HG03575 (cell line): ENCODE results near the gene CYP4F12.

Source experiments
- ATAC-seq: cut with Tn5 transposase; IDR thresholded peaks from one replicate; pipeline ENCODE4 v1.9.1; 2021; ENCODE audit not compliant: unreplicated experiment, insufficient number of reproducible peaks, low FRiP score; ENCODE audit errors: extremely low read depth

The CYP4F12 gene

DNA sequence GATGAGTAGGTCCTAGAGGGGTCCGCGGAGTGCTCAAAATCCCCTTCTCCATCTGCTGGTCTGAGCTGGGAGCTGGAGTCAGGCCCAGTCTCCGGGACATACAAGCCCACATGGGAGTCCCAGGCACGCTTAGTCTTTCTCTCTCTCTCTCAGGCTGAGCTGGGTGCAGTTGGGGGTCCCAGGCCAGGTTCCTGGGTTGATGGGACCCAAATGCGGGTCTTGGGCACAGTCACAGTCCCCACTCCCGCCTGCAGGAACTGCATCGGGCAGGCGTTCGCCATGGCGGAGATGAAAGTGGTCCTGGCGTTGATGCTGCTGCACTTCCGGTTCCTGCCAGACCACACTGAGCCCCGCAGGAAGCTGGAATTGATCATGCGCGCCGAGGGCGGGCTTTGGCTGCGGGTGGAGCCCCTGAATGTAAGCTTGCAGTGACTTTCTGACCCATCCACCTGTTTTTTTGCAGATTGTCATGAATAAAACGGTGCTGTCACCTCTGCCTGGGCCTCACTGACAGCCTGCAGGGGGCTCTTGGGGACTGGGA lies 23.8 kb downstream of the CYP4F12 start:
- no peak for ATAC-seq

DNA sequence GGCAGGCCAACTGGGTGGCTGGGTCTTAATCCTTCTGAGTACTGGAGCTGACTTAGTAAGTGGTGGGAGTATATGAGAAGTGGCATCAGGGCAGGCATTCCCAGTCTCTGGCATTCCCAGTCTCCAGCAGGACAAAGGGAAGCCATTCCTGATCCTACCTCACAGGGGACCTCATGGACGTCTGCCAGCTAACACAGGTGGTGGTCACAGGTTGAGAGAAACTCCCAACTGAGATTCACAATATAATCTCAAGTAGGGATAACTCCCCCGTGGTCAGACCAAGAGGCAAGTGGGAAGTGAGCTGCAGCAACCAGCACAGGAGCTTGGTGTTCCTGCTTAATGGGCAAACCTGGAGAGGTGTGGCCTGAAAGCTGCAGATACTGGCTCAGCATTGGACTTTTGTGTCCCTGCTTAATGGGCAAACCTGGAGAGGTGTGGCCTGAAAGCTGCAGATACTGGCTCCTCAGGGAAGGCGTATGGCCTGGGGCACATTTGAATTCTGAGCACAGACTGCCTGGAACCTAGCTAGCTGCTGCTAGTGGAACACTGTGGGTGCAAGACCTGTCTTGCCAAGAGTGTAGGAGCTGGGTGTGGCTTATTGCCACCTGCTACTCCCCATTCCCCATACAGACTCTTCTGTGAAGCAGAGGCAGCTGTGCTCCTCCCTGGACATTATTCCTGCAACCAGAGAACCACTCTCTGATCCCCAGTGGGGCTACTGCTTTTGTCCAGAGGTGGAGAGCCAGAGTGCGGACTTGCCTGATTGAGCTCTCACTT lies 29.1 kb downstream of the CYP4F12 start:
- ATAC-seq: no peak

GRCh38 chr19:15702534-15702930 lies 29.6 kb downstream of the CYP4F12 start:
- ATAC-seq: no peak

- ATAC-seq: no peak
These were observed 41.8 kb downstream of the CYP4F12 start for GRCh38 chr19:15714638-15715037.

DNA sequence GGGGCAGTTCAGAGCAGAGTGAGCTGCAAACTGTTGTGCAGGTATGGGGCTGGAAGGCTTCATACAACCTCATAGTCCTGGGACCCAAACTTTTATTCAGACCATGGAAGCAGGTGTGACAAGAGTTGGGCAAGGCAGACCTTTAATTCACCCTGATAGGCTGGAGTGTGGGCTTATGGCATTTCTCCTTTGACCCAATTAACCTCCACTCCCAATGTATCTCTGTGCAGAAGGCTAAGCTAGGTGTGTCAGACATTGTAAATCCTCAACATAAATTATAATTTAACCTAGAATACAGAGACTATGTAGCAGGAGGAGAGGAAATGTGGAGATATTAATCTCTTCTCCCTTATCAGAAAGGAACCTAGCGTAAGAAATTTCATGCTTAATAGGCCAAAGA lies 42.8 kb downstream of the CYP4F12 start:
- no peak for ATAC-seq

- no peak for ATAC-seq
These were observed 44.9 kb downstream of the CYP4F12 start for GRCh38 chr19:15717809-15718208.

DNA sequence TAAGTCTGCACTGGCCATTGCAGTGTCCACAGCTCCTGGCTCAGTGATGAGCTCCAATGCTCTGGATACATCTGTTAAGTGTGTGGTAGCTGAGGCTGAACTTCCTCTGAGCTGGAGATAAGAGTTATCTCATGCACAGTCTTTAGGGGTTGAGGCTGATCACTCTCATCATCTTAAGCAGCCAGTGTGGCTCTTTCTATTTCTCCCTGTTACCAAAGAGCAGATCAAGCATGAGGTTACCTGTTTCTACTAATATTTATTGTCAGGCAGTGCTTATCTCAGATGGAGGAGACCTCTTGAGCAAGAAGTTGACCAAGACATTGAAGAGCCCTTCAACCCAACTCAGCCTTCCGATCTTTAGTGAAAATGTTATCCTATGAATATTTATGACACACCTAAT lies 48.4 kb downstream of the CYP4F12 start:
- no peak for ATAC-seq

- no peak for ATAC-seq
These were observed 50.1 kb downstream of the CYP4F12 start for GRCh38 chr19:15722956-15723355.

DNA sequence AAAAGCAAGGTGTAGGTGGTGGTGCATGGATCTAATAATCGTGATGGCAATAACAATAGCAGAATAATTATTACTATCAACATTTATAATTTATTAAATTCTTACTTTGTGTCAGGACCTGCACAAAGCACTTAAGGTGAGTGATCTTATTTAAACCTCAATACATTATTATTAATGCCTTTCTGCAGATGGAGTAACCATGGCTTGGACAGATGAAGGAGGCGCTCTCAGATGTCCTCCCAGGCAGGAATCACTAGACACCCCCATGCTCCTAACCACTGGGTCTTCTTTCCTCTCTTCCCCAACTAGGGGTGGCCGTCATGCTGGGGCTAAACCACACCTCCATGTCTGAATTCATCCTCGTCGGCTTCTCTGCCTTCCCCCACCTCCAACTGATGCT lies 54.8 kb downstream of the CYP4F12 start, which contains the start of gene OR10H2:
OR10H2 (plus strand) TSS at position 301 of the 400 bp plus-strand sequence; CDS start at position 321, 20 bp downstream.
- no peak for ATAC-seq

GRCh38 chr19:15730538-15730937 lies 57.7 kb downstream of the CYP4F12 start:
- no peak for ATAC-seq

DNA sequence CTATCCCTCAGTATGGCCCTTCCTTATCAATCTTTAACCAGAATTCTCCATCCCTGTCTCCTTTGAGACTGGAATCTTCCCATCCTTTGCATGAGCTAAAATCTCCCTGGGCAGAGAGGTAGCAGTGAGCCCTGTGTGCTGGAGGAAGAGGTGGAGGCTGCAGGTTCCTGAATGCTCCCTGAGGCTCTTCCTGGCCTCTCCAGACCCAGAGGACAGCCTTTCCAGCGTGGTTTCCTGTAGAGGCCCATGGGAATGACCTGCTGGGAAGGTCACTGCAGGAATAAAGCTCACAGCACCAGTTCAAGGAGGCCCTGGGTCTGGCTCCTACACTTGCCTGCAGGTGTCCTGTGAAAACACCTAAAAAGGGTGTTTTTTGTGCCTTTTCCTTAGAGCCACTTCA lies 59.5 kb downstream of the CYP4F12 start:
- ATAC-seq: no peak

DNA sequence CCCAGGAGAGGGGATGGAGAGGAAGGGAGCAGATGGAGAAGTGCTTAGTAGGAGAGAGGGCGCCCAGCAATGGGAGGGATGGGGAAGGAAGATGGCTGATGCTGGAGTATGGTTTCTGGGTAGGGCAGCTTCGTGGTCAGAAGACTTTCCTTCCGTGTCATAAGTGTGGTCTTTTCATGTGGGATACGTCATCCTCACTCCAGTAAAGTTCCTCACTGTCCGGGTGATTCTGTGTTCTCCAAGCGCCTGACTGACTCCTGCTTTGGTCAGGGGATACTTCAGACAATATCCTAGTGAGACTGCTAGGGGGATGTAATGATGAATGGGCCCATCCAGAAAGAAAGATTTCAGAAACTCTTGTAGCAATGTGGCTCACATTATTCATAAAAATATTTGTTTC lies 61.0 kb downstream of the CYP4F12 start:
- ATAC-seq: no peak

GRCh38 chr19:15737722-15738121 lies 64.8 kb downstream of the CYP4F12 start, which contains the start of gene OR10H3:
TSS of gene OR10H3 (plus strand) at chr19:15737985. CDS start at chr19:15741393, 3,408 bp downstream.
- no peak for ATAC-seq

DNA sequence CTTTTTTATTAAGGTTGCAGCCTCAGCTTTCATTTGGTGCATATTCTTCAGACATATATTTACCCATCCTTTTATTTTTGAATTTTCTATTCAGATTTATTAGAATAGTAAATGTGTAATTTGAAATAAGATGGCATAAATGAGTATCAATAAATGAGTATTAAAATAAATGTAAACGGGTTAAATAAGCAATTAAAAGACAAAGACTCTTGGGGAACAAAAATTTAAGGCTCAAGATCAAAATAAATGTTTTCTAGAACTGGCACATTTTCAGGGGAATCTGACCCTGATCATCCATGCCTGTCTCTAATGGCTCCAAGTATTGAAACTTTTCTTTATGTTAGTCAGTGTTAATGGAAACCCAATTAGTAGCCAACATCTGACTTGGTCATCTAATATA lies 67.9 kb downstream of the CYP4F12 start:
- ATAC-seq: no peak
